GM12878 (cell line): Measurements from ENCODE around the gene ZDHHC22. TPM values are rescaled to one million over a fixed set of nuclear protein-coding genes. Genes with fewer than 3 reads are reported as not detected.

Experiments
- ASH2L ChIP-seq: fragments of 300-600, 200-600 bp; sonication (generic); IDR thresholded peaks from 2 replicates; pipeline ENCODE4 v1.6.1; 2017; ENCODE audit warnings: low read depth, mild to moderate bottlenecking, borderline replicate concordance
- BHLHE40 ChIP-seq, 2 experiments: fragments of 450-650 bp in 1 of 2; IDR thresholded peaks; 2 replicates each; pipeline ENCODE4 v1.6.1; 2011 to 2017; ENCODE audit warnings: low read depth in 2 of 2, borderline replicate concordance in 1 of 2, improper control_type of control experiment in 1 of 2, low read length in 1 of 2, mild to moderate bottlenecking in 1 of 2
- BMI1 ChIP-seq: fragments of 450-650 bp; IDR thresholded peaks from 2 replicates; pipeline ENCODE4 v1.6.1; 2016; ENCODE audit warnings: mild to moderate bottlenecking, moderate library complexity, borderline replicate concordance
- CEBPZ ChIP-seq: fragments of 150-350 bp; IDR thresholded peaks from 2 replicates; pipeline ENCODE4 v1.6.1; 2016; ENCODE audit warnings: low read depth, low read length
- ELK1 ChIP-seq: IDR thresholded peaks from 2 replicates; pipeline ENCODE4 v1.6.1; 2012; ENCODE audit warnings: low read depth, low read length, improper control_type of control experiment
- IRF4 ChIP-seq: IDR thresholded peaks from 2 replicates; pipeline ENCODE4 v1.6.1; 2011; ENCODE audit warnings: low read depth, low read length
- JUND ChIP-seq: IDR thresholded peaks from 2 replicates; pipeline ENCODE4 v1.6.1; 2012; ENCODE audit warnings: low read depth, mild to moderate bottlenecking, low read length, improper control_type of control experiment, moderate library complexity
- MEF2A ChIP-seq: IDR thresholded peaks from 2 replicates; pipeline ENCODE4 v1.6.1; 2011; ENCODE audit warnings: low read depth, mild to moderate bottlenecking, low read length, moderate library complexity; ENCODE audit not compliant: insufficient read depth
- MTA2 ChIP-seq: fragments of 450-650 bp; IDR thresholded peaks from 2 replicates; pipeline ENCODE4 v1.6.1; 2016; ENCODE audit warnings: low read depth, mild to moderate bottlenecking, moderate library complexity
- NBN ChIP-seq: fragments of 450-650 bp; IDR thresholded peaks from 2 replicates; pipeline ENCODE4 v1.6.1; 2016
- POU2F2 ChIP-seq: IDR thresholded peaks from 3 replicates; pipeline ENCODE4 v1.6.1; 2011; ENCODE audit warnings: low read depth, mild to moderate bottlenecking, low read length, borderline replicate concordance
- RCOR1 ChIP-seq: conservative IDR thresholded peaks from 2 replicates; pipeline ENCODE4 v1.6.1; 2012; ENCODE audit warnings: low read depth, low read length, improper control_type of control experiment
- RELB ChIP-seq: fragments of 450-650 bp; IDR thresholded peaks from 2 replicates; pipeline ENCODE4 v1.6.1; 2017; ENCODE audit warnings: low read depth, mild to moderate bottlenecking, moderate library complexity
- SMARCA5 ChIP-seq: fragments of 450-650 bp; IDR thresholded peaks from 2 replicates; pipeline ENCODE4 v1.6.1; 2017; ENCODE audit warnings: mild to moderate bottlenecking
- SREBF2 ChIP-seq: IDR thresholded peaks from 2 replicates; pipeline ENCODE4 v1.6.1; 2012; ENCODE audit warnings: mild to moderate bottlenecking, low read length
- ZBED1 ChIP-seq: IDR thresholded peaks from 2 replicates; pipeline ENCODE4 v1.6.1; 2016; ENCODE audit warnings: borderline replicate concordance
- ZNF592 ChIP-seq: fragments of 450-650 bp; IDR thresholded peaks from 2 replicates; pipeline ENCODE4 v1.6.1; 2017; ENCODE audit warnings: mild to moderate bottlenecking, moderate library complexity
- polyA plus RNA-seq, 11 experiments: library from polyadenylated mRNA; depleted of rRNA in 4 of 11; unstranded in 6 of 11; stranded (reverse) in 5 of 11; fragments of >200 nt; fragmentation: Nextera tagmentation in 4 of 11; fragmentation: Illumina TruSeq in 1 of 11; extraction: Ambion mirVana in 4 of 11; extraction: Trizol in 1 of 11; gene quantifications; 1 replicate in 1 of 11; 2 replicates in 10 of 11; pipeline versions ENCODE4 v1.2.1 to v1.2.3, GENCODE V29; 2011 to 2016; ENCODE audit warnings: inconsistent platforms in 2 of 11, missing spikeins in 2 of 11, low read depth in 1 of 11
- total RNA-seq, 4 experiments: library from RNA; depleted of rRNA in 3 of 4; stranded (reverse); fragments of >200 nt in 3 of 4; fragmentation: Illumina TruSeq in 1 of 4; extraction: Trizol in 1 of 4; gene quantifications; 2 replicates each; pipeline versions ENCODE4 v1.2.1 to v1.2.3, GENCODE V29; 2013 to 2021

ZDHHC22 gene
- total and polyA plus RNA-seq, 10 of the 15 experiments (the other 5 are each of a cell fraction or from before 2014, with no cell fraction given): 0.06 TPM; not detected in 9

- TF ChIP-seq JUND: no peak
- TF ChIP-seq IRF4: no peak
- peak; percentile 29; the same call in 1 of the 2 replicates for TF ChIP-seq RCOR1
- TF ChIP-seq MEF2A: peak; percentile 75
- peak; percentile 48; the same call in 1 of the 2 replicates for TF ChIP-seq RELB
- TF ChIP-seq MTA2: no peak
- TF ChIP-seq ELK1: peak; percentile 94
- TF ChIP-seq SREBF2: peak; percentile 42; the same call in 1 of the 2 replicates
- TF ChIP-seq ZNF592: 0 out of 2 replicates have a peak, but pooled peaks have one; percentile 55
- peak; percentile 74 for TF ChIP-seq NBN
- TF ChIP-seq BHLHE40 (IDR thresholded peaks at IDR 0.05; ENCODE audit: borderline replicate concordance in 1 of 2, low read depth in 2 of 2, low read length in 1 of 2): peak; percentile 65 to 92
- peak; percentile 96 for TF ChIP-seq BMI1
- TF ChIP-seq SMARCA5: peak; percentile 86
- TF ChIP-seq POU2F2: no peak; the same call in 2 of the 3 replicates
- no peak for TF ChIP-seq CEBPZ
- 0 out of 2 replicates have a peak, but pooled peaks have one; percentile 68 for TF ChIP-seq ASH2L
- no peak for TF ChIP-seq ZBED1
Observed at GRCh38 chr14:77097700-77098528, 43.7 kb downstream of the ZDHHC22 start, which contains the start of gene CIPC (continued).
